NCI-H1092 treated with DMSO at 0.1 percent for 48 hours (cell line): ENCODE data around the gene ANO1.
A peak's percentile ranks its signal among the peaks of the same experiment; 100 is the strongest.

Experiments used
- DNase-seq: peaks from one replicate; lab custom pipeline; 2025; lab: John Stamatoyannopoulos, UW

Gene ANO1

DNA sequence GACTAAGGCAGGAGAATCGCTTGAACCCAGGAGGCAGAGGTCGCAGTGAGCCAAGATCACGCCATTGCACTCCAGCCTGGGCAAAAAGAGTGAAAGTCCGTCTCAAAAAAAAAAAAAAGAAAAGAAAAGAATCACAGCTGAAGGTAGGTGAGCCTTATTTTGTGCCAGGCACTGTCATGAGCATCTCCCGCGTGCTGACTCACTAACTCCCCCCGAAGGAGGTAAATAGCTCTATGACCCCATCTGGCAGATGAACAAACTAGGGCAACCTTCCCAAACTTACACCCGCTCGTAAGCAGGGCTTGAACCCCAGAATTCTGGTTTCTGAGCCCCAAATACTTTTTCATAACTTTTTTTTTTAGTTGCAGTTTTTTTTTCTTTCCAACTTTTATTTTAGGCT lies 60.3 kb downstream of the ANO1 start:
- DNase-seq: no peak

DNA sequence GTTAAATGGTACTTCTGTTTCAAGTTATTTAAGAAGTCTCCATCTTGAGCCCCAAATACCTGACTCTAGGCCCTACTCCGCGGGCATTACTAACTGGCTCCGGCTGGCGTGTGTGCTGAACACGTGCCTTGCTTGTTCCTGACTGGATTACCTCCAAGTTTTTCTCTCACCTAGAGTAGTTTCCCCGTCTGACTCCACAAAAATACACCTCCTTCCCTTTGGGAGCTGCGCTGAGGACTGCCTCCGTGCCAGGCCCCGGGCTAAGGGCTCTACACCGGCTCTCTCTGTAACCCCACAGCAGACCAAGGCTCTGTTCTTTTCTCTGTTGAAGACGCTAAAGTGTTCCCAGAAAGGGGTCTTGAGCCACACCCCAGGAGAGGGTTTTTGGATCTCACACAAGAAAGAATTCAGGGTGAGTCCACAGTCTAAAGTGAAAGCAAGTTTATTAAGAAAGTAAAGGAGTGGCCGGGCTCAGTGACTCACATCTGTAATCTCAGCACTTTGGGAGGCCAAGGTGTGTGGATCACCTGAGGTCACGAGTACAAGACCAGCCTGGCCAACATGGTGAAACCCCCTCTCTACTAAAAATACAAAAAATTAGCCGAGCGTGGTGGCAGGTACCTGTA lies 61.8 kb downstream of the ANO1 start:
- DNase-seq: no peak

- DNase-seq: no peak
Measured at GRCh38 chr11:70140711-70141485, 62.8 kb downstream of the ANO1 start.

GRCh38 chr11:70141486-70142220 lies 63.5 kb downstream of the ANO1 start:
- DNase-seq: peak; percentile 77

GRCh38 chr11:70142221-70142875 lies 64.2 kb downstream of the ANO1 start:
- peak; percentile 51 for DNase-seq

DNA sequence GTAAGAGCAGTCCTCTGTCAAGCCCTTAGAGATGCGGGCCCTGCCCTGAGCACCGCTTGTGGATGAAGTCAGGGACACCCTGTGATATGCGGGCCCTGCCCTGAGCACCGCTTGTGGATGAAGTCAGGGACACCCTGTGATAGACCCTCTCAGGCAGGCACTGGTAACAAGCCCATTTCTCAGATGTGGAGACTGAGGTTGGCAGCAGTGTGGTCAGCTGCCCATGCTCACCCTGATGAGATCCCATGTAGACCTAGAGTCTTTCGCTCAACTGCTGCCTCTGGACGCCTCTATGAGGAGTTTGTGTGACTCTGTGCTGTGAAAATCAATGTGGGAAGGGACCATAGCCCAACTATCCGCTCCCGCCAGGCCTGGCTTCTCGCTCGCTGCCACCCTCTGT lies 66.1 kb downstream of the ANO1 start:
- no peak for DNase-seq

GRCh38 chr11:70145071-70145470 lies 67.0 kb downstream of the ANO1 start:
- DNase-seq: no peak

GRCh38 chr11:70145841-70146240 lies 67.7 kb downstream of the ANO1 start:
- DNase-seq: no peak

DNA sequence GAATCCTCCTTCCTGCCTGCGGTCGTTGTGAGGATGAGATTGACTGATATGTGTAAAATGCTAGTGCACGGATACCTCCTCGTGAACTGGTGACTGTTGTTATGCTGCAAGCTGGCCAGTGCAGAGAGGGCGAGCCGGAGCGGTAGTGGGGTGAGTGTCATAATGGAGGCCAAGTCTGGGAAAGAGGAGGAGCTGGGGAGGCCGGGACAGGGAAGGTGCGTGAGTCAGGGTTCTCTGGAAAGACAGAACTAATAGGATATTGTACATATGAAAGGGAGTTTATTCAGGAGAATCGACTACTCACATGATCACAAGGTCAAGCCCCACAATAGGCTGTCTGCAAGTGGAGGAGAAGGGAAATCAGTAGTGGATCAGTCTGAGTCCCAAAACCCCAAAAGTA lies 68.2 kb downstream of the ANO1 start:
- DNase-seq: no peak

DNA sequence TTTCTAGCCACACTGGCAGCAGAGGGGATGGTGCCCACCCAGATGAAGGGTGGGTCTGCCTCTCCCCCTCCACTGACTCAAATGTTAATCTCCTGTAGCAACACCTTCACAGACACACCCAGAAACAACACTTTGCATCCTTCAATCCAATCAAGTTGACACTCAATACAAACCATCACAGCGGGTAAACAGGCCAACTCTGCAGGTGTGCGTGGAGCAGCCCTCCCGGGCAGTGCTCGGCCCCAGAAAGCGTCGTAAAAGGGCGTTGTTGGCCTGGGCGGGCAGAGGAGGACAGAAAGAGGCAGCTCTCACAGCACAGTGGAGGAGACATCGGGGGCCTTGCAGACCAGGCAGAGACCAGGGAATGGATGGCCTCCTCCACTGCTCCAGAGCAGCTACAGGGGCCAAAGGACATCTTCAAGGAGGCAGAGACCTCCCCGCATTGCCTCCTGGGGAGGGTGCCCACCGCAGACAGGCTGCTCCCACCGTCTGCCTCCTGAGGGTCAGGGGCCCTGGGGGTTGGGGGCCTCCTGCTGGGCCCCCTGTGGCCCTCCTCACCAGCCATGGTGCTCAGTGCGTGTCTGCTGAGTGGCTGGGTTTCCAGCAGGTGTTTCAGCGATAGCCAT lies 68.9 kb downstream of the ANO1 start:
- DNase-seq: no peak

DNA sequence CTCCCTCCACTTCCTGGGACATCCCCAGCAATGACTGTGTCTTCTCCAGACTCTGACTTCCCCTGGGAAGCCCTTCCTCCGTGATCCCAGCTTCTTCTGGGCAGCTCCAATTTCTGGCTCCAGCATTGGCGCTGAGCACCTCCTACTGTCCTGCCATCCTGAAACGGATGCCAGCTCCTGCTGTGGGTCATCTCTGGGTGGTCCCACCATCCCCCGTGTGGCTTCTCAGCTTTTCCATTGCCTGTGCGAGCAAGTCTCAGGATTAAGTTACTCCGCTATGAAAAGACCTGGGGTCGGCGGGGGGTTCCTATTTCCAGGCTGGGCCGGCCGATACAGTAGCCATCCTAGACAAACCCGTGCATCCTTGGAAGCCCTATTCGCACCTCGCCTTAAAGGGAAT lies 69.6 kb downstream of the ANO1 start:
- DNase-seq: no peak

- no peak for DNase-seq
Measured at GRCh38 chr11:70151671-70152070, 73.6 kb downstream of the ANO1 start.

DNA sequence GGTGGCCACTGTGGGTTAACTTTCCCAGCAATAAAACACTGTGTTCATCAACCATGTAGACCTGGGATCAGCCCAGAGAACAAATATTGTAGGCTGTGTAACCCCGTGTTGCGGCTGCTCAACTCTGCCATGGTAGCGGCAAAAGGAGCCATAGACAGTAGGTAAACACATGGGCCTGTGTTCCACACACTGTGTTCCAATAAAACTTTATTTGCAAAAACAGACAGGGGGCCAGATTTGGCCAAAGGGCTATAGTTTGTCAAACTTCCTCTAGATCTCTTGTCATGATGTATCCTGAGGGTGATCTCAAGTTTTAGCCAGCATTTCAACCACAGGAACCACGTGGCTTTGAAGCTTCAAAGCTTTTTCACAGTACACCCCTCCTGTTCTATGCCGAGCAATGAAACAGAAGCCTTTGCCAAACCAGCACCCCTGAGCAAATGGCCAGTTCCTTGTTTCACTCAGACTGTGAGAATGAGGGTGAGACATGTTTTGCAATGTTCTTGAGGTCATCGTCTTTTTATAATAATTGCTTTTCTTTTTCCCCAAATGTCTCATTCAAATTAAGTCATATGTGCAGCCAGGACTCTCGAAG lies 75.1 kb downstream of the ANO1 start:
- no peak for DNase-seq

DNA sequence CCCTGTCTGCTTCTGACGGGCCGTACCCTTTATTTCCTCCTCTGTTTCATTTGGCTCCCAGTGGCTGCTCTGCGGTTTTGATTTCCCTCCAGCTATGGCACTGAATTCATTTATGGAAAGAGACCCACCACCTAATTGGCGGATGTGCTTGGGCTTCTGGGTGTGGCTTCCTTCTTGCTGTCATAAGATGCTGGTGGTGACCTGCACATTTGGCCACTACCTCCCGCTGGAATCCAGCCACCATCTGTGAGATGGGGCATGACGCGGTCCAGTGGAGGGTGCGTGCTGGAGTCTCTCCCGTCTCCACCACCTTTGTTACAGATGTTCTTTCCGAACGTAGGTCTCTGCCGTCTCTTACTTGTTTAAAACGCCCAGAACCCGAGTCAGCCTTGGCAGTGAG lies 77.3 kb downstream of the ANO1 start:
- no peak for DNase-seq

- DNase-seq: no peak
Measured at GRCh38 chr11:70156291-70157037, 78.3 kb downstream of the ANO1 start.

- DNase-seq: peak; percentile 14
Measured at GRCh38 chr11:70158201-70158600, 80.1 kb downstream of the ANO1 start.

GRCh38 chr11:70158757-70159389 lies 80.8 kb downstream of the ANO1 start:
- no peak for DNase-seq

- no peak for DNase-seq
Measured at GRCh38 chr11:70159627-70160570, 81.8 kb downstream of the ANO1 start.

DNA sequence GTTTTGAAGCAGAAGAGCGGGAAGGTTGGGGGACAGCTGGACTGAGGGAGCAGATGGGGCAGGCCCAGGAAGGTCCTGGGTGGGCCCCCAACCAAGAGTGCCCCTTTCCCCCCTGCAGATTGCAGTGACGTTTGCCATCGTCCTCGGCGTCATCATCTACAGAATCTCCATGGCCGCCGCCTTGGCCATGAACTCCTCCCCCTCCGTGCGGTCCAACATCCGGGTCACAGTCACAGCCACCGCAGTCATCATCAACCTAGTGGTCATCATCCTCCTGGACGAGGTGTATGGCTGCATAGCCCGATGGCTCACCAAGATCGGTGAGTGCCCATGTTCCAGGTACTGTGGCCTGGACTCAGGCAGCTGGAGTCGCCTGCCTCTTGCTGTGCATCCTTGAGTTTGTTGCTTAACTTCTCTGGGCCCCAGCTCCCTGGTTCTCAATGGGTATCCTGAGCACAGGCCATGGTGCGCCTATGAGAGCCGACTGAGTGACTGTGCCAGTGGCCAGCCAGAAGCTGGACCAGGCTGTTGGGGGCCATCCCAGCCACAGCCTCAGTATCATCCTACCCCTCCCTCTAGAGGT lies 83.0 kb downstream of the ANO1 start:
- DNase-seq: no peak
